Measurements from ENCODE around the gene TUBA8.

Gene TUBA8

DNA sequence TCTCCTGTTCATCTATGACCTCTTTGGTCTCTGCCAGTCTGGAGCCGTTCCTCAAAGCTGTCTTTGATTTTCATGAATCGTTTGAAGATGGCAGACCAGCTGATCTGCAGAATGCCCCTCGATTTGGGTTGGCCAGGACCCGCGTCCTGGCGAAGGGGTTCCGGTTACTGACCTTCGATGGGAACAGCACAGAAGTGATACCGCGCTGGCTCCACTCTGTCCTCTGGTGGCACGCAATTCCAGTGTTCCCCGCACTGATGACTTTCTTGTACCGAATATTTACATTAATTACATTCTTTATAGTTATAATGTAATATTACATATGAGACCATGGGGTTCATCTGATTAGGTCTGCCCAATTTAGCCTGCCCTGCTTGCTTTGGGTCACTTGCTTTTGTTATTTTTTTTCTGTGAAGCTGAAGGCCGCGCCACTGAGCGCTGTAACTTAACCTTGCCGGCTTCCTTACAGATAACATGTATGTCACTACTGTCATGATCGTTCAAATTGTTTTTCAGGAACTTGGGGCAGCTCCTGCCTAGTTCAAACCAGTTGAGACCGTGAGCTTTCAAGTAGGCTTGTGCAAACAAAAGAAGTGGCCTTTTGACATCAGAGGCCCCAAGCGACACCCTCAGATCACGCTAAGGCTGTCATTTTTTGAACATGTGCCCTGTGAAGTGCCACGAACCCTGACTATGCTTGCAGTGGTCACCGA lies 35.2 kb downstream of the TUBA8 start:
- Histone ChIP-seq H3K4me3 (replicated peaks; ENCODE audit: insufficient read depth, low read length) (no peak overlapping the region), H3K27me3 (ENCODE audit: insufficient read depth, poor library complexity, severe bottlenecking) (peaks cover 3% of the 10 kb centered on the region), H3K27ac (replicated peaks) (no peak overlapping the region)
- DNase-seq (ENCODE audit: low read depth in 1 of 2, low spot score in 1 of 2) = no peak
- TF ChIP-seq GABPA (IDR thresholded peaks at IDR 0.05; ENCODE audit: low read depth) (no peak), SPI1 (IDR thresholded peaks at IDR 0.05; ENCODE audit: borderline replicate concordance, low read depth) (no peak), POLR2AphosphoS5 (IDR thresholded peaks at IDR 0.05; ENCODE audit: low read depth) (no peak), CTCF (IDR thresholded peaks at IDR 0.05; ENCODE audit: insufficient read depth, low read length) (no peak)
- TF ChIP-seq, protein P1, sequence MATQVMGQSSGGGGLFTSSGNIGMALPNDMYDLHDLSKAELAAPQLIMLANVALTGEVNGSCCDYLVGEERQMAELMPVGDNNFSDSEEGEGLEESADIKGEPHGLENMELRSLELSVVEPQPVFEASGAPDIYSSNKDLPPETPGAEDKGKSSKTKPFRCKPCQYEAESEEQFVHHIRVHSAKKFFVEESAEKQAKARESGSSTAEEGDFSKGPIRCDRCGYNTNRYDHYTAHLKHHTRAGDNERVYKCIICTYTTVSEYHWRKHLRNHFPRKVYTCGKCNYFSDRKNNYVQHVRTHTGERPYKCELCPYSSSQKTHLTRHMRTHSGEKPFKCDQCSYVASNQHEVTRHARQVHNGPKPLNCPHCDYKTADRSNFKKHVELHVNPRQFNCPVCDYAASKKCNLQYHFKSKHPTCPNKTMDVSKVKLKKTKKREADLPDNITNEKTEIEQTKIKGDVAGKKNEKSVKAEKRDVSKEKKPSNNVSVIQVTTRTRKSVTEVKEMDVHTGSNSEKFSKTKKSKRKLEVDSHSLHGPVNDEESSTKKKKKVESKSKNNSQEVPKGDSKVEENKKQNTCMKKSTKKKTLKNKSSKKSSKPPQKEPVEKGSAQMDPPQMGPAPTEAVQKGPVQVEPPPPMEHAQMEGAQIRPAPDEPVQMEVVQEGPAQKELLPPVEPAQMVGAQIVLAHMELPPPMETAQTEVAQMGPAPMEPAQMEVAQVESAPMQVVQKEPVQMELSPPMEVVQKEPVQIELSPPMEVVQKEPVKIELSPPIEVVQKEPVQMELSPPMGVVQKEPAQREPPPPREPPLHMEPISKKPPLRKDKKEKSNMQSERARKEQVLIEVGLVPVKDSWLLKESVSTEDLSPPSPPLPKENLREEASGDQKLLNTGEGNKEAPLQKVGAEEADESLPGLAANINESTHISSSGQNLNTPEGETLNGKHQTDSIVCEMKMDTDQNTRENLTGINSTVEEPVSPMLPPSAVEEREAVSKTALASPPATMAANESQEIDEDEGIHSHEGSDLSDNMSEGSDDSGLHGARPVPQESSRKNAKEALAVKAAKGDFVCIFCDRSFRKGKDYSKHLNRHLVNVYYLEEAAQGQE (IDR thresholded peaks at IDR 0.05; ENCODE audit: insufficient replicate concordance, low read depth) = no peak

- Histone ChIP-seq H3K4me3 (replicated peaks; ENCODE audit: insufficient read depth, low read length) (no peak overlapping the region), H3K27ac (replicated peaks) (no peak overlapping the region), H3K27me3 (ENCODE audit: insufficient read depth, poor library complexity, severe bottlenecking) (peaks cover 3% of the 10 kb centered on the region)
- TF ChIP-seq GABPA (IDR thresholded peaks at IDR 0.05; ENCODE audit: low read depth) = no peak
- no peak for TF ChIP-seq CTCF (IDR thresholded peaks at IDR 0.05; ENCODE audit: insufficient read depth, low read length)
- no peak for DNase-seq (ENCODE audit: low read depth in 1 of 2, low spot score in 1 of 2)
These were observed 35.8 kb downstream of the TUBA8 start for GRCh38 chr22:18146389-18146753.

DNA sequence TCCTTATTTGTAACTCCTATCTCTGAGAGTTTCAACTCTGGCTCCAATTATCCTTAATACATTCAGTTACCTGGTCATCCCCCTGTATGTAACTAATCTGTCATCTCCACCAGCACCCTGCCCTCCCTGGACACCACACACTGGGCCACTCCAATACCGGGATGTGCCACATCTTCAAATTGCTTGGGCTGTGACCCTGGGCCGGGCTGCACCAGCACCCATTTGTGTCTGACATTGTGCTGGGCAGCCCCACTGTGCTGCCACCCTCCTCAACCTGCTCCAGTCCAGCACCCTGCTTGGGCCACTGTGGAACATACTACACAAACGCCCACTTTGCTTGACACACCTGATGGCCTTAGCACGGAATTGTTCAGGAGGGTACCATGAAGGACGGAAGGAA lies 37.2 kb downstream of the TUBA8 start:
- TF ChIP-seq CTCF (IDR thresholded peaks at IDR 0.05; ENCODE audit: insufficient read depth, low read length) = no peak
- TF ChIP-seq GABPA (IDR thresholded peaks at IDR 0.05; ENCODE audit: low read depth) = no peak
- TF ChIP-seq POLR2AphosphoS5 (IDR thresholded peaks at IDR 0.05; ENCODE audit: low read depth) = no peak
- H3K27ac ChIP-seq (replicated peaks) = no peak overlapping the region
- H3K4me3 ChIP-seq (replicated peaks; ENCODE audit: insufficient read depth, low read length) = no peak overlapping the region
- peaks cover 3% of the 10 kb centered on the region for H3K27me3 ChIP-seq (ENCODE audit: insufficient read depth, poor library complexity, severe bottlenecking)
- DNase-seq (ENCODE audit: low read depth in 1 of 2, low spot score in 1 of 2) = no peak

DNA sequence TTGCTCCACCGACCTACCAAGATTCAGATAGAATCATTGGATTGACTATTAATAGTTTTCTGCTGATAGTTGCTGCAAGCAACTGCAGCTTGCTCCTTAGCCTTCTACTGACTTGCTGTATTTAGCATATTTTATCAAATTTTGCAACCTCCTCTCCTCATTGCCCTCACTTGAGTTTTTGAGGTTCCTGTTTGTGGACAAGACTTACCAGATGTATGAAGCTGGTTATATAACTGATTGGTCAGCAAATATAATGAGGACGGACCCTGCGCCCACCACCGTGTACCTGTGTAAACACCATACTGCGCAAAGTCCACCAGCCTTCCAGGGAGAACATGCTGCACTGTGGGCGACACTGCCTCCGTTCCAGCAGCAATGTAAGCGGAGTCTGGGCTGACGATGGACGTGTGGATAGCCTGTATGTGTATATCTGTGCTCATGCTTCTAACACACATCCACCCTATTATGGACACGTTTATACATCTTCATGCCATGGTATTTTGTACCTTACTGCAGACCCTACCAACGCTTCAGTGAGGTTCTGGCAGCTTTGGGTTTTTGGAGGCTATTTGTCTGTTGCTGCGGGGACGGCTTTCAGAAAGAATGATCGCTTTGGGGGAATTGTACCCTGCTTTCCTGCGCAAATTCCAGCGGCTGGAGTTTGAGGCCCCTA lies 37.8 kb downstream of the TUBA8 start:
- Histone ChIP-seq H3K27me3 (ENCODE audit: insufficient read depth, poor library complexity, severe bottlenecking) (peaks cover 3% of the 10 kb centered on the region), H3K4me3 (replicated peaks; ENCODE audit: insufficient read depth, low read length) (no peak overlapping the region), H3K27ac (replicated peaks) (no peak overlapping the region)
- DNase-seq (ENCODE audit: low read depth in 1 of 2, low spot score in 1 of 2) = no peak
- TF ChIP-seq SPI1 (IDR thresholded peaks at IDR 0.05; ENCODE audit: borderline replicate concordance, low read depth) (no peak), CTCF (IDR thresholded peaks at IDR 0.05; ENCODE audit: insufficient read depth, low read length) (no peak), POLR2AphosphoS5 (IDR thresholded peaks at IDR 0.05; ENCODE audit: low read depth) (no peak), GABPA (IDR thresholded peaks at IDR 0.05; ENCODE audit: low read depth) (no peak)
- TF ChIP-seq, protein P1 (IDR thresholded peaks at IDR 0.05; ENCODE audit: insufficient replicate concordance, low read depth) = no peak
